GM21360 (cell line): ENCODE data around the gene FNDC10.

ENCODE experiments used
- ATAC-seq: cut with Tn5 transposase; IDR thresholded peaks from one replicate; pipeline ENCODE4 v1.9.1; 2021; ENCODE audit warnings: mild to moderate bottlenecking, moderate library complexity; ENCODE audit not compliant: unreplicated experiment

FNDC10 gene

GRCh38 chr1:1627829-1628753, 28.2 kb upstream of the FNDC10 start:
- ATAC-seq: no peak

- no peak for ATAC-seq
Observed at GRCh38 chr1:1627261-1627828, 27.4 kb upstream of the FNDC10 start.

- ATAC-seq: no peak
Observed at GRCh38 chr1:1626207-1627141, 26.5 kb upstream of the FNDC10 start.

GRCh38 chr1:1625824-1626206, 25.9 kb upstream of the FNDC10 start:
- no peak for ATAC-seq

GRCh38 chr1:1625404-1625775, 25.5 kb upstream of the FNDC10 start:
- no peak for ATAC-seq

- ATAC-seq: no peak
Observed at GRCh38 chr1:1624443-1625403, 24.8 kb upstream of the FNDC10 start.

GRCh38 chr1:1623631-1624442, 23.9 kb upstream of the FNDC10 start:
- no peak for ATAC-seq

GRCh38 chr1:1623181-1623630, 23.3 kb upstream of the FNDC10 start:
- no peak for ATAC-seq

GRCh38 chr1:1622788-1623094, 22.8 kb upstream of the FNDC10 start:
- no peak for ATAC-seq

- ATAC-seq: no peak
Observed at GRCh38 chr1:1622010-1622787, 22.3 kb upstream of the FNDC10 start.

- no peak for ATAC-seq
Observed at GRCh38 chr1:1621173-1622009, 21.5 kb upstream of the FNDC10 start.

- ATAC-seq: no peak
Observed at GRCh38 chr1:1620433-1621139, 20.7 kb upstream of the FNDC10 start.

GRCh38 chr1:1619917-1620361, 20.0 kb upstream of the FNDC10 start:
- ATAC-seq: no peak

- ATAC-seq: no peak
Observed at GRCh38 chr1:1618396-1619068, 18.6 kb upstream of the FNDC10 start.

GRCh38 chr1:1617925-1618324, 18.0 kb upstream of the FNDC10 start:
- no peak for ATAC-seq

- ATAC-seq: no peak
Observed at GRCh38 chr1:1617516-1617915, 17.6 kb upstream of the FNDC10 start.

GRCh38 chr1:1616838-1617237, 16.9 kb upstream of the FNDC10 start:
- ATAC-seq: no peak
